ENCODE measurements around the gene MTHFD2.
"Not testable (repeated sequence)": the region's sequence is repeated elsewhere in the genome, so short reads cannot be mapped to it uniquely, and the experiment has no call there.

Gene MTHFD2

DNA sequence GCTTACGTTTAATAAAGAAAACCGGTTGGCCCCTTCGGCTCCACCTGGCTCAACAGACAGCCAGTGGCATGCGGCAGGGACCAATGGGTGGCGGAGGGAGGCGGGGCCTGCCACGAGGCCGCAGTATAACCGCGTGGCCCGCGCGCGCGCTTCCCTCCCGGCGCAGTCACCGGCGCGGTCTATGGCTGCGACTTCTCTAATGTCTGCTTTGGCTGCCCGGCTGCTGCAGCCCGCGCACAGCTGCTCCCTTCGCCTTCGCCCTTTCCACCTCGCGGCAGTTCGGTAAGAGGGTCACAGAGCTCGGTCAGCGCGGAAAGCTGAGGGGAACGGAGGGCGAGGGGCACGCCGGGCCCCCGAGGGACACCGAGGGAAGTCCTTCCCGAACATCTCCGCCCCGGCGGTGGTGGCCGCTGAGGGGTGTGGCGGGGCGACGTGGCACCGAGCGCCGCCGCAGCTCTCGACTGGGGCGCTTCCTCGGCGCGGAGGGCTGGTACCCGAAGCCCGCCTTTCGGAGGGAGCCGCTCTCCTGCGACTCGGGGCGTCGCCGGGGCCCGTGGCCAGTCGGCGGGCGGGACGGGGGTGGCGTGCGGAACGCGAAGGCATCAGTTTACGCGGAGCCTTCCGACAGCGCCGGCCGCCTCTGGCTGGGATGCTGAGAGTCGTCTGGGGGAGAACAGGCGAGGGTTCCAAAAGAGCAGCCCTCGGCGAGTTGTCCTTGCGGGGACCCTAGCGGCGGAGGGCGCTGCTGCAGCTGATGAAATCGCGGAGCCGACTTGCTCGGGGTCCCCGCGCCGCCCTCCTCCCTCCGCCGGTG lies at the start of gene MTHFD2:
Gene MTHFD2, plus strand, starts transcription at position 155 of the 814 bp plus-strand sequence. Its CDS starts 27 bp downstream, at position 182.
- DNase-seq = peak; percentile 89 to 98

DNA sequence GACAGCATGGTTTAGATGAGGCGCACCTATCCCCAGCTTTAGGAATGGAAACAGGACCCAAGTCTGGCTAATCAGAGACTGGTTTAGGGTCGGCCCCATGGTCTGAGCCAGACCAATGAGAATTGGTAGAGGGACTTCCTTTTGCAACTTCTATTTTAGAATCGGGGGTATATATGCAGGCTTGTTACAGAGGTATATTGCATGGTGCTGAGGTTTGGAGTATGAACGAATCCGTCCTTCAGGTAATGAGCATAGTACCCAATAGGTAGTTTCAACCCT lies 49.2 kb upstream of the MTHFD2 start:
- DNase-seq = no peak

DNA sequence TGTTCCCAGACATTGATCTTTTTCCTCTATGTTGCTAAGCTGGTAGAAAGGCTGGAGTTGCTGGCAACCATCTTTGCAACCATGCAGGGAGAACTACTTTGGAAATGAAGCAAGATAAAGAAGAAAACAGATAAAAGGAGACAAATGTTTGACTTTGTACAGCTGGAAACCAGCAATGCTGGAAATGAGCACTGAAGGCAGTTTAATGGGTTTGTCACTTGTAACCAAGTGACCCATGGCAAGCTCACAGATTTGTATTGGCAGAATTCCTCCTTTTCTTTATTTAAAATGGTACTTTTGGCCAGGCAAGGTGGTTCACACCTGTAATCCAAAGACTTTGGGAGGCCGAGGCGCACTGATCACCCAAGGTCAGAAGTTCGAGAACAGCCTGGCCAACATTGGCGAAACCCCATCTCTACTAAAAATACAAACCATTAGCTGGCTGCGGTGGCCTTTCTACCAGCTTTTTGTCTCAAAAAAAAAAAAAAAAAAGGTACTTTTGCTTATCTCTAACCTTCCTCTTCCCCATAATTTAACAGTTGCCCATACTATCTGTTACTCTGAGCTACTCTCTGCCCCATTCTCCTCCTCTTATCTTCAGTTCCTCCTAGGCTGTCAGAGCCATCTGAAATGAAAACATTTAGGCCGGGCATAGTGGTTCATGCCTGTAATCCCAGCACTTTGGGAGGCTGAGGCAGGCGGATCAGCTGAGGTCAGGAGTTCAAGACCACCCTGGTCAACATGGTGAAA lies 48.7 kb upstream of the MTHFD2 start:
- no peak for DNase-seq

DNA sequence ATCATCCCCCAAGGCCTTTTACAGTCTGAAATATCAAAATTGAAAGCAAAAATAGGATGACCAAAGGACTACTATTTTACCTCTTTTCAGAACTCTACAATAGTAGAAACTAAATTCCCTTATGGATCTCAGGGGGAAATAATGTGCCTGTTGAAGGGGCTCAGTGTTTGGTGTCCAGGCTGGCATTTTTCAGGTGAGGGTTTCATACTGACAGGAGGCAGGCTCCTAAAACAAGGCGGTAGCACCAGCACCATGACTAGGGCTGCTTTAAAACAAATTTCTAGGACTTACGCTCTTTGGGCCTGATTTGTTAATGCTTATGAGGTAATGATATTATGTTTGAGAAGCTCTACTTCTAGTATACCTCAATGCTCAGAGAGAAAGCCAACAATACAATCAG lies 45.5 kb upstream of the MTHFD2 start:
- DNase-seq = no peak

DNA sequence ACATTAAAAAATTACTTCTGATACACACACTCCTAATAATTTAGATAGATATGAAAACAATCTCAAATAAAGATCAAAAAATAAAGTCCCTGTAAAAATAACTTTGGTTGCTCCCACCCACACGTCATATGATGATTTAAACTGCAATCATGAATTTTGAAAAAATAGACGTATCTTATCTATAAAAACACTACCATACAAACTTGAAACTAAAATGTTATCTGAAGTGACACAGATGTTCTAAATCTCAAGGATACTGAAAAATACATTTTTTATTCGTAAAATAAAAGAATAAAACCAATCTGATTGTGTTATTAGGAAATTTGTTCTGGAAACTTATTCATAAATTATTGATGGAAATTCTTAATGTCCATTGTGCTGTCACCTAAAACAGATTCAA lies 42.6 kb upstream of the MTHFD2 start:
- no peak for DNase-seq

DNA sequence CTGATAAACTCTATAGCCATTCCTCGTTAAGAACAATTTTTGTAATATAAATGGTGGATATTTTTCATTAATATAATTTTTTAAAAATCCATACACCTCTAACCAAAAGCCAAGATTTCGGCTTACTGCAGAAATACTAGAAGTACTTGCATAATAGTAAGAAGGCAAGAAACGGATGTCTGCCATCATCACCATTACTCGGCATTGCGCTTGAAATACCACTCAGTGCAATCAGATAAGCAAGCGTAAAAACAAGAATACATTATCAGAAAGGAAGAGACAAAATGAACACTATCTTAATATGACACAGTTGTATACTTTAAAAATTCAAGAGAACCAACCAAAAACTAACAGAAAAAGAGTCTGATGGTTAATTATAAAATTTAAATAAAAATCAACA lies 35.5 kb upstream of the MTHFD2 start:
- DNase-seq = no peak

DNA sequence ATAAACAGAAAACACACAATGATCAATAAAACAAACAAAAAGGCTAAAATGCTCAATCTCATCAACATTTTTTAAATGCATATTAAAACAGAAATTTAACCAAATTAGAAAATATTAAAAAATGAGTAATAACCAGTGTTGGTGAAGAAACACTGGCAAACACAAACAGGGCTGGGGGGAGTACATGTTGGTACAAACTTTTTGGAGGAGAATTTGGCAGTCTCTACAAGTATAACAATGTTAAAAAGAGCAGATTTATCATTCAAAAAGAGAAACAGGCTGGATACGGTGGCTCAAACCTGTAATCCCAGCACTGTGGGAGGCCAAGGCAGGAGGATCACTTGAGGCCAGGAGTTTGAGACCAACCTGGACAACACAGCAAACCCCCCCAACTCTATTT lies 33.7 kb upstream of the MTHFD2 start:
- DNase-seq = no peak

DNA sequence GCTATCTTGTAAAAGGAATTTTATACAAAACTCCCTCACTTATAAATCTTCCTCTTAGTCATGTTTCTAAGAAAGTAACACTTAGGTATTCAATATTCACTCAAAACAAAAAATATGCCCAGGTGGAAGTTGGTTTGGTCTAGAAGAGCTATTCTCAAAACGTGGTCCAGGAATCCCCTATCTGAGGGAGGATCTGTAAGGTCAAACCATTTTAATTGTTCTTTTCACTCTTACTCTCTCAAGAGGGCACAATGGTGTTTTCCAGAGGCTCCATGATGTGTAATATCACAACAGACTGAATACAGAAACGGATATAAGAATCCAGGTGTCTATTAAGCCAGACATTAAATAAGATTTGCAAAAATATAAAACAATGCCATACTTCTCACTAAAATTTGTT lies 29.7 kb upstream of the MTHFD2 start:
- DNase-seq = no peak

DNA sequence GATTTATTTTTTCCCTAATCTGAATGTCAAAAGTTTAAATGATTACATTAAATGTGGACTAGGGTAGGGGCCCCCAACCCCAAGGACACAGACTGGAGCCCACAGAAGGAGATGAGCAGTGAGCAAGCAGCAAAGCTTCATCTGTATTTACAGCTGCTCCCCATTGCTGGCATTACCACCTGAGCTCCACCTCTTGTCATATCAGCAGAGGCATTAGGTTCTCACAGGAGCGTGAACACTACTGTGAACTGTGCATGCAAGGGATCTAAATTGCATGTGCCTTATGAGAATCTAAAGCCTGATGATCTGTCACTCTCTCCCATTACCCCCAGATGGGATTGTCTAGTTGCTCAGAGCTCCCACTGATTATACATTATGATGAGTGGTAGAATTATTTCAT lies 23.5 kb upstream of the MTHFD2 start:
- no peak for DNase-seq

DNA sequence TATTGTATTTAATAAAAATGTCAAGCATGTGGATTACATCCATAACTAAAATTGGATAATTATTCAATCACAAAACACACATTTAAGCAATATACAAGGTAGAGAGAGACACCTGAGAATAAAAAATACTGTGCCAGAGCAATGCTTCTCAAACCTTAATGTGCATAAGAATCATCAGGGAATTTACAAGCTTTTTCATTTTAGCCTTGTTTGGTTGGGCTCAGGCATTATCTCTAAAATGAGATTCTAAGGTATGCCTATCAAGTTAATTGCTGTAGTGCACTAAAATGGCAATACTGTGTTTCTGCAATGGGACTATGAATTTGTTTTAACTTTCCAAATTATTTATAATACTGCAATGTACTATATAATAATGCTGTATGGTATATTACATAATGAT lies 20.7 kb upstream of the MTHFD2 start:
- DNase-seq = no peak

DNA sequence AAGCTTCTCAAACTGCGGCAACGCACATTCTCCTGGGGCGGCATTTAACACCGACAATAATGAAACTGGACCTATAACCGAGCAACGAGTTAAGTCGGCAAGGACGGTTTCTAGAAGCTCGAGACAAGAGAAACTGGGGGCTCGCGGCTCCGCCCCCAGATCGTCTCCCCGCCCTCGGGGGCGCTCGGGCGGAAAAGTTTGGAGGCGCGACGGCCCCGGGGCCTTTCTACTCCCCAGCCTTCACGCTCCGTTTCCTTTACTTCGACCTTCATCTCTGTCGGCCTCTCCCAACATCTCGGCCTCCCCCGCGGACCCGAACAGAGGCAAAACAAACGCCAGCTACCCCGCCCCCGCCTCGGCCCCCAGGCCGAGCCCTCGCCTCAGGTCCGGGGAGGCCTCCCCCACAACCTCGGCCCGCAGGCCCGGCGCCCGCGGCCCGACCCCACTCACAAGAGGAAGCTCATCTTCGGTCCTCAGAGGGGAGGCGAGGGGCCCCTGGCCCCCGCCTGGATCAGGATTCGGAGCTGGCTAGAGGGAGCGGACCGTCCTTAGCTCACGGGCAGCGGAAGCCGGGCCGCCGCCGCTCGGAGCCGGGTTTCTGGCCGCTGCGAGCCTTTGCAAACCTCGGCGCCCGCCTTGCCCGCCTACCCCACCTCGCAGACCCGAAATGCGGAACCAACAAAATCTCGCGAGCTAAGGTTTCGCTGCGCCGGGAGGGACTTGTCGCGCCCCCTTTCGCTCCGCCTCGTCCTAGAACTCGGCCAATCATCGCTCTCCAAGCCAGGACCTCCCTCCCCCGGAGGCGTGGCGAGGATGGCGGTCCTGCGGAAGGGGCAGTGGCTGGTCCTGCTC lies 20.0 kb upstream of the MTHFD2 start, which contains the start of gene MOB1A:
Gene MOB1A, minus strand, starts transcription at position 669 of the 852 bp plus-strand sequence. Its CDS starts 205 bp downstream, at position 464.
- peak; percentile 97 for DNase-seq

DNA sequence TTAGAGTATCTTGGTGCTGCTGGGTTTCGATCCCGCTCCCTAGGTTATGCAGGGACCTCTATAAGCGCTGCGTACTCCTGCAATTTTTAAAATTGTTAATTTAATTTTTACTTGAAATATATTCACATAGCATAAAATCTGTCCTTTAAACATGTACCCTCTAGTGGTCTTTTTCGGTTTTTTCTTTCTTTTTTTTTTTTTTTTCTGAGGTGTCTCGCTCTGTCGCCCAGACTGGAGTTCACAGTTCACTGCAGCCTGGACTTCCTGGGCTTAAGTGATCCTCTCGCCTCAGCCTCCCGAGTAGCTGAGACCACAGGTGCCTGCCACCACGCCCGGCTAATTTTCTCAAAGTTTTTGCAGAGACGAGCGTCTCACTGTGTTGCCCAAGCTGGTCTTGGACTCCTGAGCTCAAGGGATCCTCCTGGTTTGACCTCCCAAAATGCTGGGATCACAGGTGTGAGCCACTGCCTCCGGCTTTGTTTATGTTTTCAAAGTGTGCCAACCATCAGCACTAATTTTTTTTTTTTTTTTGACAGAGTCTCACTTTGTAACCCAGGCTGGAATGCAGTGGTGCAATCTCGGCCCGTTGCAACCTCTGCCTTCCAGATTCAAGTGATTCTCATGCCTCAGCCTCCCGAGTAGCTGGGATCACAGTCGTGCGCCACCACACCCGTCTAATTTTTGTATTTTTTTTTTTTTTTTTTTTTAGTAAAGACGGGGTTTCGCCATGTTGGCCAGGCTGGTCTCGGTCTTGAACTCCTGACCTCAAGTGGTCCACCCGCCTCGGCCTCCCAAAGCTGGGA lies 19.2 kb upstream of the MTHFD2 start:
- DNase-seq = no peak

DNA sequence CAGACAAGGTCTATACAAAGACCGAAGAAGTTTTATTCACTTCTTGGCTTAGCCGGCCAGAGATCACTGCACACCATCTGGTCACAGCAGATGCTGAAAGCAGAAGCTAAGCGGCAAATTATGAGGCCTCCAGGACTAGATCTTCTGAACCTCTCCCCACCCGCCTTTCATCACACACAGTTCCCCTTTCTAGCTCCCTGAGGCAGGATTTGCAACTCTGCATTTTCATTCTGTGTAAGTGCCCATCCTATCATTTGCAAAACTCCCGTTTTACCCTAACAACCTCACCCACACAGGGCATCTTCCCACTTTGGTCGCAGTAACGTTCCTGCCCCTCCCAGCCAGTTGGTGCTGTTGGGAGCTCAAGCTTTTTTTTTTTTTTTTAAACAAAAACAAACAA lies 16.7 kb upstream of the MTHFD2 start:
- peak in 1 of 2 experiments; percentile 41 for DNase-seq

DNA sequence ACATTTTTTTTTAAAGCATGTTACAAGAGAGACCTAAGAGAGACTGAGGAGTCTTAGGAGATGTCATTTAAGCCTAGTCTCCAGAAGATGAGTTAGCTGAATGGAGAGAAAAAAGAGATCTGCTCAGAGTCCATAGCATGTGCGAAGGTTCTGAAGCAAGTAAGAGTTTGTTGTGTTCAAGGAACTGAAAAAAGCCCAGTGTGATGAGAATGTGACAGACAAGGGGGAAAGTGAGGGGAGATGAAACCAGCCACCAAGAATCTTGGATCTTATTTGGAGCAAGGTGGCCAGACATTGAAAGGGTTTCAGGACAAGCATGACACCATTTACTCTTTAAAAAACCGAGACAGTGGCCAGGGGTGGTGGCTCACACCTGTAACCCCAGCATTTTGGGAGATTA lies 14.5 kb upstream of the MTHFD2 start:
- DNase-seq = no peak

DNA sequence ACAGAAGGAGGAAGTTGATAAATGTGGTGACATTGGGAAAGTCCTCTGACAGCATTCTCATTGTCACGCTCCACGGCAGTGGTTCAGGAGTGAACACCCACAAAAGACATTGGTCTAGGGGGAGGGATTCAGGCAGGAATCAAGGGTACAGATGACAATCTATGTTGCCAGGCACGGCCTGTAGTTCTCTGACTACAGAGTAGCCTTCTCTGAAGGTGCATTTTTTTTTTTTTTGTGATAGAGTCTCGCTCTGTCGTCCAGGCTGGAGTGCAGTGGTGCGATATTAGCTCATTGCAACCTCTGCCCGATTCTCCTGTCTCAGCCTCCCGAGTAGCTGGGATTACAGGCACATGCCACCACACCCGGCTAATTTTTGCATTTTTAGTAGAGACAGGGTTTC lies 12.4 kb upstream of the MTHFD2 start:
- DNase-seq = no peak

DNA sequence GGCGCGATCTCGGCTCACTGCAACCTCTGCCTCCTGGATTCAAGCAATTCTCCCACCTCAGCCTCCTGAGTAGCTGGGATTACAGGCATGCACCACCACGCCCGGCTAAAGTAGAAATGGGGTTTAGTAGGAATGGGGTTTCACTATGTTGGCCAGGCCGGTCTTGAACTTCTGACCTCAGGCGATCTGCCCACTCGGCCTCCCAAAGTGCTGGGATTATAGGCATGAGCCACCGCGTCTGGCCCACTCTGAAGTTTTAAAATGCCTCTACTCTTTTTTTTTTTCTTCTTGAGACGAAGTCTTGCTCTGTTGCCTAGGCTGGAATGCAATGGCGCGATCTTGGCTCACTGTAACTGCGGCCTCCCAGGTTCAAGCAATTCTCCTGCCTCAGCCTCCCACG lies 11.7 kb upstream of the MTHFD2 start:
- not testable (repeated sequence) for DNase-seq

DNA sequence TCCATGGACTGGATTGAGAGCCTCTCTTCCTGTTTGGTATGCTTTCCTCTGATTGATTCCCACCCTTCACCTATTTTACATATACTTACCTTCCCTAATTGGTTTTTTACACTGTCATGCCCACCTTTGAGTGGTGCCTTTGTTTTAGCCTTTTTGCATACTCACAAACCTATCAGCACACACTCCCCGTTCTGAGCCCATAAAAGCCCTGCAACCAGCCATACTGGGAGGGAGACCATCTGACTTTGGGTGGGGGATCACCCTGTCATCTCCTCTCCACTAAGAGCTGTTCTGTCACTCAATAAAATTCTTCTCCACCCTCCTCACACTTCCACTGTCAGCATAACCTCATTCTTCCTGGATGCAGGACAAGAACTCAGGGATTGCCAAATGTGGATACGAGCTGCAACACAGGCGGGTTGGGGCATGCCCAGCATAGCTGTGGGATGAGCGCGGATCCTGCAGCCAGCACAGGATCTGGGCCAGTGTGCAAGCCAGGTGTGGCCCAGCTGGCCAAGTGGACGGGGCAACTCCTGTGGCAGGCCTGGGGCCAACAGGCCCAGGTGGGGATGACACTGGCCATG lies 10.3 kb upstream of the MTHFD2 start:
- DNase-seq = peak; percentile 42 to 74

DNA sequence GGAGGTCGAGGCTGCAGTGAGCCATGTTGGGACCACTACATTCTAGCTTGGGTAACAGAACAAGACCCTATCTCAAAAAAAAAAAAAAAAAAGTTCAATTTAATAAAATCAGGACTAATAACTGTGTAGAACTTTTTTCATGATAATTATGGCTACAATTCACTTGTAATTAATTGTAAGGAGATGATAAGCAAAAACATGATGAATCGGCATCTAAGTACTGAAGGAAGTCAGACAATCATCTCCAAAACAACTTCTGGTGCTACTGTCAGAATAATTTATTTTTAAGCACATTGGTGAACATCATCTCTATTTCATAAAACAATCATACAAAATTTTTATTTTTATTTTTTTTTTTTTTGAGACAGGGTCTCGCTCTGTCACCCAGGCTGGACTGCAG lies 9.7 kb upstream of the MTHFD2 start:
- no peak for DNase-seq

DNA sequence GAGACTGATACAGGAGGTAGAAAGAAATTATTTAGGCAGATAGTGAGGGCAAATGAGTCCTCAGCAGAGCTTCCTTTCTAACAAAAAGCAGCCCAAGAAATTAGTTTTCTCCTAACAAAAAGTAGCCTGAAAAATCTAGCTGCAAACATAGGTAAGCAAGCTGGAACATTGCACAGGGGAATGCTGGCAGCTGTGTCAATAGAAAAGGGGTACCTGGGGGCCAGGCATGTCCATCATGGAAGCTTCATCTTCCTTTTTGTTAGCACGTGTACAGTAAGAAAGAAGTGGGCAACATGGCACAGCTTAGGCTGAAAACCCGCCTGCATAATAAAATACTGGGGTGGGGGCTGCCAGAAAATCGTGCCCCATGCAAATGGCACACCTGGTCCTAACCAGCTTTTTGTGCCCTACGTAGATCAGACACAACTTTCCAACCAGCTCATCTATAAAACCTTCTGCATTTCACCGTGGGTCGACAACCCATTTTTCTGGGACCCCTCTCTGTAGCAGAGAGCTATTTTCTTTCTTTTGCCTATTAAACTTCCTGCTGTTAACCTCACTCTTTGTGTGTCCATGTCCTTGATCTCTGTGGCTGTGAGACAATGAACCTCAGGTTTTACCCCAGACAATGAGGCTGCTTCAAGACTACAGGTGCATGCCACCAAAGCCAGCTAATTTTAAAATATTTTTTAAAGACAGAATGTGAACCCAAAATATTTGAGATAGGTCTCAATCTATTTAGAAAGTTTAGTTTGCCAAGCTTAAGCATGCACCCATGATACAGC lies 6.6 kb upstream of the MTHFD2 start:
- DNase-seq = no peak

DNA sequence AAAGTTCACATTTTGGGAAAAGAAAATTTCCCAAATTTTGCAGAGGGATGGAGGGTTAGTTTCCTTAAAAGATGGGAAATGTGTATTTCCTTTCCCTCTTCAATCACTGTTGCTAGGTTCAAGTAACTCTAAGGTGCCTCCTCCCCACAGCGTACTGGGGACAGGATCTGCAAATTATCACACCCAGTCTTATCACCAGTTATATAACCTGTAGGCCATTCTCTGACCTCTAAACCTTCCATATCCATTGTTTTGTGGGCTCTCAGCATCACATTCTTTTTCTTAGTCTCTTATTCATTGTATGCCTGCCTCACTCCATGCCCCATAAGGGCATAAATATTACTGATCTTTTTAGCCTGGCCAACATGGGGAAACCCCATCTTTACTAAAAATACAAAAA lies 3.6 kb upstream of the MTHFD2 start:
- DNase-seq = no peak

DNA sequence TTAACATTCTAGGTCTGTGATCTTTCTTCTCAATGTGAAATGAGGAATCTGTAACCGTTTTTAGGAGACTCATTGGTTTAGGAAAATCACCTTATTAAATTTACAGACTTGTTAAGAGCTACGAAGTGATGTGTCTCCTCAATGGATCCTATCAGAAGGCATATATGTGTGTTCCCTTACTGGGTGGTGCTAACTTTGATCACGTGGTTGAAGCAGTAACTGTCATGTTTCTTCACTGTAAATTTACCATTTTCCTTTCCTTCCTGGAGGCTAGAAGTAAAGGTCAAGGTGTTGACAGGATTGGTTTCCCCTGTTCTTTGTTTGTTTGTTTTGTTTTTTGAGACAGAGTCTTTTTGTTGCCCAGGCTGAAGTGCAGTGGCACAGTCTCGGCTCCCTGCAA lies 1.4 kb upstream of the MTHFD2 start:
- no peak for DNase-seq
